ENCODE results near the gene COX7A1. TPM values are rescaled to one million over a fixed set of nuclear protein-coding genes. Genes with fewer than 3 reads are reported as not detected.
"Not testable (repeated sequence)": the region's sequence is repeated elsewhere in the genome, so short reads cannot be mapped to it uniquely, and the experiment has no call there.

Gene COX7A1
- 33.1 TPM for total RNA-seq

- no peaks in the 10 kb centered on the region for H3K9me3 ChIP-seq
- no peaks in the 10 kb centered on the region for H3K27me3 ChIP-seq
- H3K4me1 ChIP-seq, result peaks cover 32% of the 10 kb centered on the region
- DNase-seq (ENCODE audit: extremely low spot score in 2 of 2), result no peak
- H3K27ac ChIP-seq, result peak within 1 kb of the TSS; percentile 96
- intact Hi-C loops (cut with DNase I), result no loop called here
- H3K4me3 ChIP-seq, result peak within 1 kb of the TSS; percentile 63 to 72
- TF ChIP-seq CTCF (IDR thresholded peaks at IDR 0.05), result no peak
- peak in 1 of 2 donors; percentile 46 for TF ChIP-seq POLR2A (IDR thresholded peaks at IDR 0.05)
- TF ChIP-seq POLR2AphosphoS5 (IDR thresholded peaks at IDR 0.05; ENCODE audit: insufficient read depth in 1 of 2, low read depth in 1 of 2), result peak; percentile 42 to 89
- peaks cover 0 to 31% of the 10 kb centered on the region in 2 donors for H3K36me3 ChIP-seq
These were observed at the start of gene COX7A1 for GRCh38 chr19:36152352-36153091. TSS of gene COX7A1 (minus strand) at chr19:36152447. CDS start at chr19:36152407, 40 bp downstream.

- no peak for TF ChIP-seq POLR2A (IDR thresholded peaks at IDR 0.05)
- Histone ChIP-seq H3K9me3 (no peaks in the 10 kb centered on the region), H3K4me3 (no peak overlapping the region), H3K4me1 (no peaks in the 10 kb centered on the region), H3K27me3 (no peaks in the 10 kb centered on the region), H3K27ac (no peak overlapping the region), H3K36me3 (no peaks in the 10 kb centered on the region)
- intact Hi-C loops (cut with DNase I), result no loop called here
- DNase-seq (ENCODE audit: extremely low spot score in 2 of 2), result no peak
These were observed 49.4 kb upstream of the COX7A1 start for GRCh38 chr19:36201684-36202083.

GRCh38 chr19:36198119-36198518, 45.9 kb upstream of the COX7A1 start:
- no peak overlapping the region for H3K4me3 ChIP-seq
- no peaks in the 10 kb centered on the region for H3K9me3 ChIP-seq
- peaks cover 0 to 19% of the 10 kb centered on the region in 2 donors for H3K36me3 ChIP-seq
- intact Hi-C loops (cut with DNase I), result no loop called here
- no peaks in the 10 kb centered on the region for H3K4me1 ChIP-seq
- TF ChIP-seq CTCF (IDR thresholded peaks at IDR 0.05) (no peak), POLR2A (IDR thresholded peaks at IDR 0.05) (no peak)
- no peaks in the 10 kb centered on the region for H3K27me3 ChIP-seq
- no peak for DNase-seq (ENCODE audit: extremely low spot score in 2 of 2)
- H3K27ac ChIP-seq, result no peak overlapping the region

- TF ChIP-seq CTCF (IDR thresholded peaks at IDR 0.05) (no peak), POLR2AphosphoS5 (IDR thresholded peaks at IDR 0.05; ENCODE audit: insufficient read depth in 1 of 2, low read depth in 1 of 2) (no peak), POLR2A (IDR thresholded peaks at IDR 0.05) (no peak)
- intact Hi-C loops (cut with DNase I), result no loop called here
- no peaks in the 10 kb centered on the region for H3K4me1 ChIP-seq
- peaks cover 0 to 21% of the 10 kb centered on the region in 2 donors for H3K36me3 ChIP-seq
- no peaks in the 10 kb centered on the region for H3K27me3 ChIP-seq
- H3K4me3 ChIP-seq, result no peak overlapping the region
- no peak overlapping the region for H3K27ac ChIP-seq
- DNase-seq (ENCODE audit: extremely low spot score in 2 of 2), result no peak
- H3K9me3 ChIP-seq, result no peaks in the 10 kb centered on the region
These were observed 44.0 kb upstream of the COX7A1 start for GRCh38 chr19:36196249-36196648.

GRCh38 chr19:36186722-36187121, 34.5 kb upstream of the COX7A1 start:
- H3K9me3 ChIP-seq; H3K27ac ChIP-seq; H3K27me3 ChIP-seq; DNase-seq (ENCODE audit: extremely low spot score in 2 of 2); intact Hi-C loops (cut with DNase I); H3K4me3 ChIP-seq; H3K4me1 ChIP-seq: not testable (repeated sequence)
- peaks cover 0 to 12% of the 10 kb centered on the region in 2 donors for H3K36me3 ChIP-seq

- Histone ChIP-seq H3K4me1 (no peaks in the 10 kb centered on the region), H3K9me3 (no peaks in the 10 kb centered on the region), H3K27ac (no peak overlapping the region), H3K36me3 (peaks cover 0 to 12% of the 10 kb centered on the region in 2 donors), H3K27me3 (no peaks in the 10 kb centered on the region), H3K4me3 (no peak overlapping the region)
- no peak for DNase-seq (ENCODE audit: extremely low spot score in 2 of 2)
- no peak for TF ChIP-seq CTCF (IDR thresholded peaks at IDR 0.05)
- TF ChIP-seq POLR2A (IDR thresholded peaks at IDR 0.05), result no peak
- no peak for TF ChIP-seq POLR2AphosphoS5 (IDR thresholded peaks at IDR 0.05; ENCODE audit: insufficient read depth in 1 of 2, low read depth in 1 of 2)
- intact Hi-C loops (cut with DNase I), result no loop called here
These were observed 31.0 kb upstream of the COX7A1 start for GRCh38 chr19:36183245-36183628.

Data from vagina (tissue), 2 donors.